GM23338 (cell line): ENCODE results near the gene WWOX. TPM values are rescaled to one million over a fixed set of nuclear protein-coding genes. Genes with fewer than 3 reads are reported as not detected.

Source experiments
- ATAC-seq: fragments of 200-7000 bp; cut with Tn5 transposase; 3 replicates; pipeline ENCODE4 v1.9.1; 2020
- DNase-seq: peaks from one replicate; pipeline ENCODE4 v3.0.0-alpha.2; 2015; ENCODE audit warnings: low spot score
- H2AFZ ChIP-seq: fragments of 200-600 bp; sonication (generic); 2 replicates; pipeline ENCODE4 v1.8.0; 2016; ENCODE audit warnings: antibody characterized with exemption, mild to moderate bottlenecking, moderate library complexity
- H3F3A ChIP-seq: fragments of 200-600 bp; sonication (generic); replicated peaks from 2 replicates; pipeline ENCODE4 v1.8.0; 2017; ENCODE audit warnings: antibody characterized with exemption, mixed run types, low read depth
- H3K27ac ChIP-seq: fragments of 200-600 bp; sonication (generic); 2 replicates; pipeline ENCODE4 v1.6.1; 2016; ENCODE audit warnings: low read depth
- H3K27me3 ChIP-seq: fragments of 200-600 bp; sonication (generic); 2 replicates; pipeline ENCODE4 v1.8.0; 2016; ENCODE audit warnings: mild to moderate bottlenecking, mixed run types, moderate library complexity; ENCODE audit not compliant: insufficient read depth
- H3K36me3 ChIP-seq: fragments of 200-600 bp; sonication (generic); 2 replicates; pipeline ENCODE4 v1.8.0; 2016; ENCODE audit warnings: mild to moderate bottlenecking; ENCODE audit not compliant: insufficient read depth
- H3K4me1 ChIP-seq: fragments of 200-600 bp; sonication (generic); 2 replicates; pipeline ENCODE4 v1.8.0; 2016; ENCODE audit warnings: mild to moderate bottlenecking, moderate library complexity; ENCODE audit not compliant: insufficient read depth
- H3K4me2 ChIP-seq: fragments of 200-600 bp; sonication (generic); 2 replicates; pipeline ENCODE4 v1.7.1; 2017; ENCODE audit warnings: mixed run types
- H3K4me3 ChIP-seq: fragments of 200-600 bp; sonication (generic); 2 replicates; pipeline ENCODE4 v1.6.1; 2016; ENCODE audit warnings: mixed run types
- H3K79me2 ChIP-seq: fragments of 200-600 bp; sonication (generic); replicated peaks from 2 replicates; pipeline ENCODE4 v1.8.0; 2017; ENCODE audit warnings: mild to moderate bottlenecking; ENCODE audit not compliant: insufficient read depth
- H3K9me2 ChIP-seq: fragments of 200-600 bp; sonication (generic); 2 replicates; pipeline ENCODE4 v1.8.0; 2017; ENCODE audit not compliant: insufficient read depth
- H4K20me1 ChIP-seq: fragments of 200-600 bp; sonication (generic); replicated peaks from 2 replicates; pipeline ENCODE4 v1.8.0; 2017; ENCODE audit warnings: mild to moderate bottlenecking; ENCODE audit not compliant: insufficient read depth
- H3K27ac Mint-ChIP-seq: 2 replicates; pipeline ENCODE4 v1.8.0; 2020; ENCODE audit warnings: inconsistent platforms, mild to moderate bottlenecking, moderate library complexity, mixed read lengths
- H3K27me3 Mint-ChIP-seq: 3 replicates; pipeline ENCODE4 v1.8.0; 2022; ENCODE audit warnings: low read depth, mild to moderate bottlenecking, moderate library complexity, mixed read lengths, inconsistent platforms; ENCODE audit not compliant: insufficient read depth, poor library complexity
- H3K36me3 Mint-ChIP-seq: 3 replicates; pipeline ENCODE4 v1.8.0; 2021; ENCODE audit warnings: low read depth, mild to moderate bottlenecking, inconsistent platforms, moderate library complexity, mixed read lengths
- H3K4me1 Mint-ChIP-seq: 3 replicates; pipeline ENCODE4 v1.8.0; 2020; ENCODE audit warnings: mild to moderate bottlenecking, inconsistent platforms, mixed read lengths
- H3K4me3 Mint-ChIP-seq: 3 replicates; pipeline ENCODE4 v1.8.0; 2021; ENCODE audit warnings: moderate library complexity, mild to moderate bottlenecking, inconsistent platforms, mixed read lengths
- H3K9me3 Mint-ChIP-seq: 3 replicates; pipeline ENCODE4 v1.8.0; 2020; ENCODE audit warnings: moderate library complexity, mild to moderate bottlenecking, inconsistent platforms, mixed read lengths
- CREB1 ChIP-seq: fragments of 250-450 bp; sonication (Bioruptor Pico); IDR thresholded peaks from 2 replicates; pipeline ENCODE4 v1.5.0; 2020; ENCODE audit warnings: low read depth, mild to moderate bottlenecking, moderate library complexity
- CTCF ChIP-seq, 2 experiments: fragments of 200-600 bp in 1 of 2; sonication (generic) in 1 of 2; conservative IDR thresholded peaks; 2 replicates each; pipeline versions ENCODE4 v1.5.1 to v1.6.1; 2016 to 2017; ENCODE audit warnings: antibody characterized with exemption in 2 of 2, low read depth in 2 of 2, mild to moderate bottlenecking in 2 of 2, moderate library complexity in 1 of 2
- ETS1 ChIP-seq: IDR thresholded peaks from 2 replicates; pipeline ENCODE4 v1.6.1; 2016; ENCODE audit warnings: antibody characterized with exemption
- EZH2 ChIP-seq: fragments of 200-600 bp; sonication (generic); IDR thresholded peaks from one replicate; pipeline ENCODE4 v1.8.0; 2017; ENCODE audit warnings: antibody characterized with exemption, mild to moderate bottlenecking, low read depth; ENCODE audit not compliant: unreplicated experiment
- EZH2phosphoT487 ChIP-seq: fragments of 200-600 bp; sonication (generic); IDR thresholded peaks from one replicate; pipeline ENCODE4 v1.8.1; 2018; ENCODE audit warnings: antibody characterized with exemption; ENCODE audit not compliant: unreplicated experiment
- JUNB ChIP-seq: IDR thresholded peaks from one replicate; pipeline ENCODE4 v1.6.1; 2016; ENCODE audit warnings: antibody characterized with exemption; ENCODE audit not compliant: unreplicated experiment
- NANOG ChIP-seq: IDR thresholded peaks from 2 replicates; pipeline ENCODE4 v1.6.1; 2016; ENCODE audit warnings: antibody characterized with exemption, borderline replicate concordance
- POLR2AphosphoS5 ChIP-seq: IDR thresholded peaks from 2 replicates; pipeline ENCODE4 v1.6.1; 2016; ENCODE audit warnings: antibody characterized with exemption, low read depth
- REST ChIP-seq: IDR thresholded peaks from one replicate; pipeline ENCODE4 v1.6.1; 2018; ENCODE audit warnings: antibody characterized with exemption; ENCODE audit not compliant: unreplicated experiment
- STAT1 ChIP-seq: IDR thresholded peaks from one replicate; pipeline ENCODE4 v1.6.1; 2016; ENCODE audit warnings: antibody characterized with exemption; ENCODE audit not compliant: unreplicated experiment
- ZNF114 ChIP-seq: fragments of 250-450 bp; sonication (Bioruptor Pico); IDR thresholded peaks from 2 replicates; pipeline ENCODE4 v1.5.0; 2020; ENCODE audit warnings: mild to moderate bottlenecking, moderate library complexity
- ZNF331 ChIP-seq: fragments of 250-450 bp; sonication (Bioruptor Pico); IDR thresholded peaks from 2 replicates; pipeline ENCODE4 v1.5.0; 2020; ENCODE audit warnings: low read depth, mild to moderate bottlenecking, moderate library complexity
- ZNF462 ChIP-seq: fragments of 250-450 bp; sonication (Bioruptor Pico); IDR thresholded peaks from 2 replicates; pipeline ENCODE4 v1.5.0; 2020; ENCODE audit warnings: mild to moderate bottlenecking, moderate library complexity
- polyA plus RNA-seq: library from polyadenylated mRNA; unstranded; fragments of >200 nt; fragmentation: Nextera tagmentation; extraction: Ambion mirVana; gene quantifications from 2 replicates; pipeline ENCODE4 v1.2.1, GENCODE V29; 2016
- total RNA-seq: library from RNA; depleted of rRNA; stranded (reverse); fragments of >200 nt; shearing (Covaris generic); gene quantifications from 2 replicates; pipeline ENCODE4 v1.2.3, GENCODE V29; 2014

Gene WWOX
- total and polyA plus RNA-seq, 2 experiments from 2014 or later = 10.0 to 19.3 TPM

- Mint-ChIP-seq H3K27ac (no peak overlapping the region), H3K4me3 (no peak overlapping the region), H3K4me1 (no peaks in the 10 kb centered on the region; the same call in 2 of the 3 replicates), H3K9me3 (peaks cover 3% of the 10 kb centered on the region; the same call in 1 of the 3 replicates), H3K27me3 (no peaks in the 10 kb centered on the region), H3K36me3 (no peaks in the 10 kb centered on the region)
- Histone ChIP-seq H3K4me2 (no peak overlapping the region), H3K79me2 (no peaks in the 10 kb centered on the region), H3K36me3 (no peaks in the 10 kb centered on the region), H3K27me3 (no peaks in the 10 kb centered on the region), H3K27ac (no peak overlapping the region), H3K9me2 (peaks cover 7% of the 10 kb centered on the region; the same call in 1 of the 2 replicates), H3F3A (no peaks in the 10 kb centered on the region), H3K4me1 (no peaks in the 10 kb centered on the region), H3K4me3 (no peak overlapping the region), H4K20me1 (no peaks in the 10 kb centered on the region), H2AFZ (no peak overlapping the region)
- TF ChIP-seq STAT1 (no peak), ZNF331 (no peak), EZH2phosphoT487 (no peak), REST (no peak), CREB1 (CRISPR knock-in tag) (no peak), POLR2AphosphoS5 (no peak), JUNB (no peak), ETS1 (no peak), CTCF (conservative IDR thresholded peaks at IDR 0.05; ENCODE audit: low read depth in 2 of 2) (no peak), ZNF462 (CRISPR knock-in tag) (no peak), EZH2 (no peak), ZNF114 (CRISPR knock-in tag) (no peak), NANOG (no peak)
- DNase-seq = no peak
- no peak for ATAC-seq
Measured at GRCh38 chr16:78695391-78695790, 595.9 kb downstream of the WWOX start.
